Trophoblast cell (in vitro differentiated cells and primary cell): Measurements from ENCODE around the gene HES4.

Source experiments
- DNase-seq, 2 donors: peaks; one replicate each; pipeline ENCODE4 v3.0.0-alpha.2; 2016
- H2AFZ ChIP-seq: 2 replicates; pipeline ENCODE4 v1.6.1; 2013; ENCODE audit warnings: low read length, moderate library complexity, mild to moderate bottlenecking; ENCODE audit not compliant: insufficient read depth, poor library complexity
- H2AK5ac ChIP-seq: 2 replicates; pipeline ENCODE4 v1.6.1; 2013; ENCODE audit warnings: mild to moderate bottlenecking, low read length
- H2BK120ac ChIP-seq: 2 replicates; pipeline ENCODE4 v1.6.1; 2013; ENCODE audit warnings: low read length, mild to moderate bottlenecking, moderate library complexity; ENCODE audit not compliant: insufficient read depth, poor library complexity
- H2BK12ac ChIP-seq: 2 replicates; pipeline ENCODE4 v1.6.1; 2013; ENCODE audit warnings: mild to moderate bottlenecking, low read length, moderate library complexity
- H2BK5ac ChIP-seq: 2 replicates; pipeline ENCODE4 v1.6.1; 2013; ENCODE audit warnings: low read length, low read depth, moderate library complexity, mild to moderate bottlenecking; ENCODE audit not compliant: poor library complexity
- H3K14ac ChIP-seq: 2 replicates; pipeline ENCODE4 v1.6.1; 2013; ENCODE audit warnings: mild to moderate bottlenecking, low read length
- H3K18ac ChIP-seq: 2 replicates; pipeline ENCODE4 v1.6.1; 2013; ENCODE audit warnings: mild to moderate bottlenecking, low read length
- H3K23ac ChIP-seq: 2 replicates; pipeline ENCODE4 v1.6.1; 2013; ENCODE audit warnings: low read length
- H3K27ac ChIP-seq: 2 replicates; pipeline ENCODE4 v1.5.1; 2013; ENCODE audit warnings: low read depth, mild to moderate bottlenecking, inconsistent platforms, low read length, moderate library complexity
- H3K27me3 ChIP-seq: 2 replicates; pipeline ENCODE4 v1.6.1; 2013; ENCODE audit warnings: inconsistent platforms, mild to moderate bottlenecking, low read length, moderate library complexity; ENCODE audit not compliant: insufficient read depth
- H3K36me3 ChIP-seq, 2 experiments: 1 replicate in 1 of 2; 2 replicates in 1 of 2; pipeline ENCODE4 v1.6.1; 2013; ENCODE audit warnings: low read length in 2 of 2, mild to moderate bottlenecking in 2 of 2, moderate library complexity in 1 of 2; ENCODE audit not compliant: insufficient read depth in 2 of 2, control insufficient read depth in 1 of 2
- H3K4ac ChIP-seq: 2 replicates; pipeline ENCODE4 v1.6.1; 2013; ENCODE audit warnings: low read depth, mild to moderate bottlenecking, low read length, moderate library complexity
- H3K4me1 ChIP-seq, 2 experiments: 1 replicate in 1 of 2; 2 replicates in 1 of 2; pipeline ENCODE4 v1.6.1; 2013; ENCODE audit warnings: low read length in 2 of 2, mild to moderate bottlenecking in 2 of 2, moderate library complexity in 1 of 2; ENCODE audit not compliant: insufficient read depth in 2 of 2, control insufficient read depth in 1 of 2
- H3K4me2 ChIP-seq: 2 replicates; pipeline ENCODE4 v1.6.1; 2013; ENCODE audit warnings: inconsistent platforms, mild to moderate bottlenecking, low read length, moderate library complexity
- H3K4me3 ChIP-seq: 2 replicates; pipeline ENCODE4 v1.5.1; 2013; ENCODE audit warnings: mild to moderate bottlenecking, low read depth, low read length, inconsistent platforms
- H3K79me1 ChIP-seq: one replicate; pipeline ENCODE4 v1.6.1; 2013; ENCODE audit warnings: low read length
- H3K79me2 ChIP-seq: 2 replicates; pipeline ENCODE4 v1.6.1; 2013; ENCODE audit warnings: low read length, mild to moderate bottlenecking; ENCODE audit not compliant: control insufficient read depth, insufficient read depth, poor library complexity
- H3K9ac ChIP-seq: 2 replicates; pipeline ENCODE4 v1.6.1; 2013; ENCODE audit warnings: mild to moderate bottlenecking, low read length
- H3K9me3 ChIP-seq: 2 replicates; pipeline ENCODE4 v1.6.1; 2013; ENCODE audit warnings: low read depth, mild to moderate bottlenecking, control low read depth, inconsistent platforms, low read length; ENCODE audit not compliant: insufficient read depth
- H4K12ac ChIP-seq: 2 replicates; pipeline ENCODE4 v1.6.1; 2013; ENCODE audit warnings: low read depth, mild to moderate bottlenecking, low read length, moderate library complexity
- H4K8ac ChIP-seq: 2 replicates; pipeline ENCODE4 v1.6.1; 2013; ENCODE audit warnings: low read depth, mild to moderate bottlenecking, low read length, moderate library complexity
- H4K91ac ChIP-seq: one replicate; pipeline ENCODE4 v1.6.1; 2013; ENCODE audit warnings: low read depth, mild to moderate bottlenecking, low read length, moderate library complexity
- WGBS: extraction: QIAGEN DNeasy Blood & Tissue Kit; methylation state at CpG from one replicate; pipeline ENCODE4 v1.1.7; 2013; ENCODE audit warnings: missing lambda C conversion rate; ENCODE audit not compliant: insufficient read length, insufficient coverage; ENCODE audit errors: extremely low coverage; 5-methylcytosine and 5-hydroxymethylcytosine counted together

The HES4 gene

GRCh38 chr1:1046767-1047166, 46.9 kb upstream of the HES4 start:
- no peak overlapping the region for H3K4me2 ChIP-seq
- H3K4me3 ChIP-seq = no peak overlapping the region
- H3K27ac ChIP-seq = no peak overlapping the region
- H3K9me3 ChIP-seq = peaks cover 6% of the 10 kb centered on the region
- no peak overlapping the region for H4K12ac ChIP-seq
- no peak overlapping the region for H4K8ac ChIP-seq
- no CpG with 5 or more reads among the region's 26 CpGs for WGBS
- no peak overlapping the region for H3K9ac ChIP-seq
- H2BK120ac ChIP-seq = no peak overlapping the region
- no peak overlapping the region for H2BK12ac ChIP-seq
- no peak overlapping the region for H3K23ac ChIP-seq
- no peak overlapping the region for H3K18ac ChIP-seq
- H3K4ac ChIP-seq = no peak overlapping the region
- no peak for DNase-seq
- no peak overlapping the region for H3K14ac ChIP-seq
- H4K91ac ChIP-seq = no peak overlapping the region
- H2BK5ac ChIP-seq = no peak overlapping the region
- no peaks in the 10 kb centered on the region for H3K4me1 ChIP-seq
- no peak overlapping the region for H2AFZ ChIP-seq
- H2AK5ac ChIP-seq = no peak overlapping the region
- no peaks in the 10 kb centered on the region for H3K79me2 ChIP-seq
- H3K27me3 ChIP-seq = no peaks in the 10 kb centered on the region
- no peaks in the 10 kb centered on the region for H3K79me1 ChIP-seq
- H3K36me3 ChIP-seq = peaks cover 88 to 93% of the 10 kb centered on the region in 2 experiments

- Histone ChIP-seq H3K27ac (no peak overlapping the region), H3K4me1 (no peaks in the 10 kb centered on the region), H3K27me3 (no peaks in the 10 kb centered on the region), H3K23ac (no peak overlapping the region), H3K9me3 (peaks cover 6% of the 10 kb centered on the region), H4K8ac (no peak overlapping the region), H3K14ac (no peak overlapping the region), H4K91ac (no peak overlapping the region), H3K79me1 (no peaks in the 10 kb centered on the region), H3K79me2 (no peaks in the 10 kb centered on the region), H3K4me3 (no peak overlapping the region), H4K12ac (no peak overlapping the region), H3K18ac (no peak overlapping the region), H3K4me2 (no peak overlapping the region), H3K4ac (no peak overlapping the region), H2BK12ac (no peak overlapping the region), H3K9ac (no peak overlapping the region), H3K36me3 (peaks cover 86 to 93% of the 10 kb centered on the region in 2 experiments), H2AFZ (no peak overlapping the region), H2BK120ac (no peak overlapping the region), H2BK5ac (no peak overlapping the region), H2AK5ac (no peak overlapping the region)
- no CpG with 5 or more reads among the region's 20 CpGs for WGBS
- no peak for DNase-seq
Measured at GRCh38 chr1:1046243-1046642, 46.3 kb upstream of the HES4 start.

GRCh38 chr1:1045129-1045528, 45.2 kb upstream of the HES4 start:
- H3K79me1 ChIP-seq = no peaks in the 10 kb centered on the region
- no peak overlapping the region for H3K23ac ChIP-seq
- H2AK5ac ChIP-seq = no peak overlapping the region
- H2AFZ ChIP-seq = no peak overlapping the region
- H3K27me3 ChIP-seq = no peaks in the 10 kb centered on the region
- H3K4me3 ChIP-seq = no peak overlapping the region
- H3K4me1 ChIP-seq = peaks cover 5 to 7% of the 10 kb centered on the region in 2 experiments
- peaks cover 77 to 84% of the 10 kb centered on the region in 2 experiments for H3K36me3 ChIP-seq
- no peak overlapping the region for H3K18ac ChIP-seq
- WGBS = no CpG with 5 or more reads among the region's 23 CpGs
- peaks cover 4% of the 10 kb centered on the region for H3K9me3 ChIP-seq
- H2BK120ac ChIP-seq = no peak overlapping the region
- no peak overlapping the region for H4K8ac ChIP-seq
- H3K9ac ChIP-seq = no peak overlapping the region
- no peaks in the 10 kb centered on the region for H3K79me2 ChIP-seq
- no peak overlapping the region for H3K27ac ChIP-seq
- H2BK5ac ChIP-seq = no peak overlapping the region
- no peak for DNase-seq
- no peak overlapping the region for H4K12ac ChIP-seq
- no peak overlapping the region for H3K4me2 ChIP-seq
- H3K14ac ChIP-seq = no peak overlapping the region
- no peak overlapping the region for H2BK12ac ChIP-seq
- H3K4ac ChIP-seq = no peak overlapping the region
- H4K91ac ChIP-seq = no peak overlapping the region

GRCh38 chr1:1044455-1045078, 44.7 kb upstream of the HES4 start:
- Histone ChIP-seq H2BK120ac (no peak overlapping the region), H3K4me2 (no peak overlapping the region), H3K4me1 (peaks cover 10 to 12% of the 10 kb centered on the region in 2 experiments), H3K23ac (no peak overlapping the region), H3K27me3 (no peaks in the 10 kb centered on the region), H3K79me1 (no peaks in the 10 kb centered on the region), H4K12ac (no peak overlapping the region), H2AK5ac (no peak overlapping the region), H3K9ac (no peak overlapping the region), H3K4me3 (no peak overlapping the region), H3K18ac (no peak overlapping the region), H3K79me2 (no peaks in the 10 kb centered on the region), H4K8ac (no peak overlapping the region), H3K36me3 (peaks cover 73 to 79% of the 10 kb centered on the region in 2 experiments), H2BK12ac (no peak overlapping the region), H2BK5ac (no peak overlapping the region), H3K4ac (no peak overlapping the region), H3K27ac (no peak overlapping the region), H3K14ac (no peak overlapping the region), H4K91ac (no peak overlapping the region), H3K9me3 (peaks cover 4% of the 10 kb centered on the region), H2AFZ (no peak overlapping the region)
- DNase-seq = no peak
- WGBS = no CpG with 5 or more reads among the region's 34 CpGs
